Measurements from ENCODE around the gene TOLLIP.

Gene TOLLIP

GRCh38 chr11:1302461-1303125 lies 6.8 kb downstream of the TOLLIP start:
- H3K27ac Mint-ChIP-seq, result peak overlapping the region; percentile 14
- DNase-seq, result no peak
- no peaks in the 10 kb centered on the region for H3K9me3 Mint-ChIP-seq
- ATAC-seq (replicated peaks), result no peak
- H3K4me3 Mint-ChIP-seq, result no peak overlapping the region
- H3K36me3 Mint-ChIP-seq, result peaks cover 12 to 51% of the 10 kb centered on the region in 2 donors
- no peaks in the 10 kb centered on the region for H3K27me3 Mint-ChIP-seq
- H3K4me1 Mint-ChIP-seq, result peaks cover 39 to 61% of the 10 kb centered on the region in 2 donors

- Mint-ChIP-seq H3K9me3 (no peaks in the 10 kb centered on the region), H3K27ac (peak overlapping the region; percentile 42), H3K4me3 (no peak overlapping the region), H3K27me3 (no peaks in the 10 kb centered on the region), H3K4me1 (peaks cover 34 to 56% of the 10 kb centered on the region in 2 donors), H3K36me3 (peaks cover 12 to 47% of the 10 kb centered on the region in 2 donors)
- DNase-seq, result no peak
- no peak for ATAC-seq (replicated peaks)
These were observed 7.4 kb downstream of the TOLLIP start for GRCh38 chr11:1302041-1302460.

- no peak overlapping the region for H3K4me3 Mint-ChIP-seq
- peaks cover 29 to 49% of the 10 kb centered on the region in 2 donors for H3K4me1 Mint-ChIP-seq
- ATAC-seq (replicated peaks) (no peak), DNase-seq (no peak)
- peak overlapping the region; percentile 72 for H3K27ac Mint-ChIP-seq
- H3K36me3 Mint-ChIP-seq, result peaks cover 12 to 43% of the 10 kb centered on the region in 2 donors
- H3K27me3 Mint-ChIP-seq, result no peaks in the 10 kb centered on the region
- no peaks in the 10 kb centered on the region for H3K9me3 Mint-ChIP-seq
These were observed 8.0 kb downstream of the TOLLIP start for GRCh38 chr11:1301220-1302000.

- Mint-ChIP-seq H3K9me3 (no peaks in the 10 kb centered on the region), H3K36me3 (peaks cover 12 to 43% of the 10 kb centered on the region in 2 donors), H3K4me1 (peaks cover 32 to 42% of the 10 kb centered on the region in 2 donors), H3K27me3 (no peaks in the 10 kb centered on the region), H3K27ac (no peak overlapping the region), H3K4me3 (no peak overlapping the region)
- DNase-seq (no peak), ATAC-seq (replicated peaks) (no peak)
These were observed 8.8 kb downstream of the TOLLIP start for GRCh38 chr11:1300569-1301187.

GRCh38 chr11:1300121-1300520 lies 9.3 kb downstream of the TOLLIP start:
- Mint-ChIP-seq H3K4me1 (peaks cover 31 to 36% of the 10 kb centered on the region in 2 donors), H3K36me3 (peaks cover 12 to 39% of the 10 kb centered on the region in 2 donors), H3K4me3 (no peak overlapping the region), H3K27ac (no peak overlapping the region), H3K27me3 (no peaks in the 10 kb centered on the region), H3K9me3 (no peaks in the 10 kb centered on the region)
- no peak for ATAC-seq (replicated peaks)
- no peak for DNase-seq

GRCh38 chr11:1299621-1300020 lies 9.8 kb downstream of the TOLLIP start:
- Mint-ChIP-seq H3K36me3 (peaks cover 11 to 39% of the 10 kb centered on the region in 2 donors), H3K27ac (no peak overlapping the region), H3K27me3 (no peaks in the 10 kb centered on the region), H3K4me1 (peaks cover 30 to 33% of the 10 kb centered on the region in 2 donors), H3K4me3 (no peak overlapping the region), H3K9me3 (no peaks in the 10 kb centered on the region)
- ATAC-seq (replicated peaks), result no peak
- DNase-seq, result no peak

- ATAC-seq (replicated peaks) (no peak), DNase-seq (no peak)
- Mint-ChIP-seq H3K4me1 (peaks cover 30 to 31% of the 10 kb centered on the region in 2 donors), H3K27ac (no peak overlapping the region), H3K27me3 (no peaks in the 10 kb centered on the region), H3K4me3 (no peak overlapping the region), H3K36me3 (peaks cover 11 to 35% of the 10 kb centered on the region in 2 donors), H3K9me3 (no peaks in the 10 kb centered on the region)
These were observed 10.5 kb downstream of the TOLLIP start for GRCh38 chr11:1298695-1299492.

GRCh38 chr11:1297576-1298473 lies 11.6 kb downstream of the TOLLIP start:
- Mint-ChIP-seq H3K27me3 (no peaks in the 10 kb centered on the region), H3K4me3 (no peak overlapping the region), H3K9me3 (no peaks in the 10 kb centered on the region), H3K27ac (peak overlapping the region; percentile 14), H3K4me1 (peaks cover 20 to 25% of the 10 kb centered on the region in 2 donors), H3K36me3 (peaks cover 15 to 33% of the 10 kb centered on the region in 2 donors)
- no peak for DNase-seq
- no peak for ATAC-seq (replicated peaks)

GRCh38 chr11:1297011-1297575 lies 12.3 kb downstream of the TOLLIP start:
- DNase-seq (no peak), ATAC-seq (replicated peaks) (no peak)
- Mint-ChIP-seq H3K27ac (no peak overlapping the region), H3K4me1 (peaks cover 15 to 27% of the 10 kb centered on the region in 2 donors), H3K27me3 (no peaks in the 10 kb centered on the region), H3K36me3 (peaks cover 20 to 37% of the 10 kb centered on the region in 2 donors), H3K4me3 (no peak overlapping the region), H3K9me3 (no peaks in the 10 kb centered on the region)

- no peak for DNase-seq
- H3K36me3 Mint-ChIP-seq, result peaks cover 22 to 39% of the 10 kb centered on the region in 2 donors
- peak overlapping the region; percentile 42 for H3K27ac Mint-ChIP-seq
- H3K27me3 Mint-ChIP-seq, result no peaks in the 10 kb centered on the region
- ATAC-seq (replicated peaks), result no peak
- H3K9me3 Mint-ChIP-seq, result no peaks in the 10 kb centered on the region
- no peak overlapping the region for H3K4me3 Mint-ChIP-seq
- peaks cover 8 to 23% of the 10 kb centered on the region in 2 donors for H3K4me1 Mint-ChIP-seq
These were observed 13.1 kb downstream of the TOLLIP start for GRCh38 chr11:1296287-1296686.

GRCh38 chr11:1295591-1295990 lies 13.8 kb downstream of the TOLLIP start:
- Mint-ChIP-seq H3K27me3 (no peaks in the 10 kb centered on the region), H3K9me3 (no peaks in the 10 kb centered on the region), H3K4me1 (peaks cover 8 to 24% of the 10 kb centered on the region in 2 donors), H3K36me3 (peaks cover 22 to 40% of the 10 kb centered on the region in 2 donors), H3K27ac (no peak overlapping the region), H3K4me3 (no peak overlapping the region)
- DNase-seq (no peak), ATAC-seq (replicated peaks) (no peak)

- Mint-ChIP-seq H3K4me3 (no peak overlapping the region), H3K9me3 (no peaks in the 10 kb centered on the region), H3K27ac (no peak overlapping the region), H3K27me3 (no peaks in the 10 kb centered on the region), H3K36me3 (peaks cover 22 to 40% of the 10 kb centered on the region in 2 donors), H3K4me1 (peaks cover 8 to 20% of the 10 kb centered on the region in 2 donors)
- DNase-seq (no peak), ATAC-seq (replicated peaks) (no peak)
These were observed 14.3 kb downstream of the TOLLIP start for GRCh38 chr11:1295086-1295485.

- H3K4me1 Mint-ChIP-seq, result peaks cover 6 to 15% of the 10 kb centered on the region in 2 donors
- peaks cover 24 to 46% of the 10 kb centered on the region in 2 donors for H3K36me3 Mint-ChIP-seq
- ATAC-seq (replicated peaks) (peak; percentile 33 to 55), DNase-seq (no peak)
- no peaks in the 10 kb centered on the region for H3K9me3 Mint-ChIP-seq
- H3K27ac Mint-ChIP-seq, result no peak overlapping the region
- no peak overlapping the region for H3K4me3 Mint-ChIP-seq
- H3K27me3 Mint-ChIP-seq, result no peaks in the 10 kb centered on the region
These were observed 15.8 kb downstream of the TOLLIP start for GRCh38 chr11:1293619-1294015.

Measured in stimulated activated naive B cell treated with anti-CD40 and anti-IgM and Interleukin-4, amounts not matched to agents 10 μg/mL and 1 μg/mL and 100 μg/mL, for 72 hours (primary cell).